Ureter (tissue), 1 donor: Measurements from ENCODE around the gene ALOX12. TPM values are rescaled to one million over a fixed set of nuclear protein-coding genes. Genes with fewer than 3 reads are reported as not detected.
"Not testable (repeated sequence)": the region's sequence is repeated elsewhere in the genome, so short reads cannot be mapped to it uniquely, and the experiment has no call there.

Experiments
- DNase-seq: peaks from one replicate; pipeline ENCODE4 v3.0.0-alpha.2; 2020; ENCODE audit warnings: low spot score
- total RNA-seq: library from RNA; stranded (reverse); gene quantifications from one replicate; pipeline ENCODE4 v1.2.4, GENCODE V29; 2023
- donor health status: DM: yes; HTN: yes; CAD: no.

ALOX12 gene, protein sequence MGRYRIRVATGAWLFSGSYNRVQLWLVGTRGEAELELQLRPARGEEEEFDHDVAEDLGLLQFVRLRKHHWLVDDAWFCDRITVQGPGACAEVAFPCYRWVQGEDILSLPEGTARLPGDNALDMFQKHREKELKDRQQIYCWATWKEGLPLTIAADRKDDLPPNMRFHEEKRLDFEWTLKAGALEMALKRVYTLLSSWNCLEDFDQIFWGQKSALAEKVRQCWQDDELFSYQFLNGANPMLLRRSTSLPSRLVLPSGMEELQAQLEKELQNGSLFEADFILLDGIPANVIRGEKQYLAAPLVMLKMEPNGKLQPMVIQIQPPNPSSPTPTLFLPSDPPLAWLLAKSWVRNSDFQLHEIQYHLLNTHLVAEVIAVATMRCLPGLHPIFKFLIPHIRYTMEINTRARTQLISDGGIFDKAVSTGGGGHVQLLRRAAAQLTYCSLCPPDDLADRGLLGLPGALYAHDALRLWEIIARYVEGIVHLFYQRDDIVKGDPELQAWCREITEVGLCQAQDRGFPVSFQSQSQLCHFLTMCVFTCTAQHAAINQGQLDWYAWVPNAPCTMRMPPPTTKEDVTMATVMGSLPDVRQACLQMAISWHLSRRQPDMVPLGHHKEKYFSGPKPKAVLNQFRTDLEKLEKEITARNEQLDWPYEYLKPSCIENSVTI
- total RNA-seq = 1.9 TPM

DNA sequence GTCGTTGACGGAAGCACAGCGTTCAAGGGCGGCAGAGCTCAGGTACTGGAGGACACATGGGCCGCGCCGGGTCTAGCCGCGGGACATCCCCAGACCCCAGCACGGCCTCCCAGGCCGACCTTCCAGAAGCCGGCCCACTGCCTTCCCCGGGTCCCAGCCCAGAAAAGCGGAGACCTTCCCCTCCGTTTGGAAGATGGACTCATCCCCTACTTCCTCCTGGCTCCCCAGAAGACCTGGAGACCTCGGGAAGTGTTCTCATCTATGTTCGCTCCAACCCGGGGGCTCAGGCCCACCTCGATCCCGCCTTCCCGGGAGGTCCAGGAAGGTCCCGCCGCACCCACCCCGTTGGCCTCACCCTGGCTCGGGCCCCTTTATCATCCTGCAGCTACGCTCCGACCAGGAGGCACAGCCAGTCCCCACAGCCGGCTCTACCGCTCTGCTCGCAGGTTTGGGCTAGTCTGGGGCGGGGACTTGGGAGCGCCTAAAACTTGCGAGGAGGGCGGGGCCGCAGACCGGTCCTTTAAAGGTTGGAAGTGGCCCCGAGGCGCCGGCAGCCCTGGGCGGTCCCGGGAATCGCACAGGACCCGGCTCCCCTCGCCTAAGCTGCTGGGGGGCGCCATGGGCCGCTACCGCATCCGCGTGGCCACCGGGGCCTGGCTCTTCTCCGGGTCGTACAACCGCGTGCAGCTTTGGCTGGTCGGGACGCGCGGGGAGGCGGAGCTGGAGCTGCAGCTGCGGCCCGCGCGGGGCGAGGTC, at the start of gene ALOX12:
ALOX12 (plus strand) TSS at position 550 of the 756 bp plus-strand sequence; CDS start at position 619, 69 bp downstream.
- peak; percentile 80 for DNase-seq

DNA sequence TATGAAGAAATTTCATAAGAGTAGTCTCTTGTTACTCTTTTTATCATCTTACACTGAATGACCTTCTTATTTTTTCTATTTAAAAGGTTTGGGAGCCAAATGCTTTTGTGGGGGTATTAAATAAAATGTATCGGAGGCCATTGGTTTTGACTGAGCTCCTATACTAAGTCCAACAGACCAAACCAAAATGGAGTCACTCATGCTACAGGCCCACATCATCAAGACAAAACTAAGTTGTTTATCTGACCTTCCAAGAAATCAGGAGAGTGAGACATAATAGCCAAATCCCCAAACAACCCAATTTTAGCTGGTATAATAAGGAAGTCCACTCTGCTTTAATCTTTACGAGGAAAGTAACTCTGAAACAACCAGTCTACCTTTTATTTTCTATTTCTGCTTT, 48.1 kb upstream of the ALOX12 start:
- no peak for DNase-seq

DNA sequence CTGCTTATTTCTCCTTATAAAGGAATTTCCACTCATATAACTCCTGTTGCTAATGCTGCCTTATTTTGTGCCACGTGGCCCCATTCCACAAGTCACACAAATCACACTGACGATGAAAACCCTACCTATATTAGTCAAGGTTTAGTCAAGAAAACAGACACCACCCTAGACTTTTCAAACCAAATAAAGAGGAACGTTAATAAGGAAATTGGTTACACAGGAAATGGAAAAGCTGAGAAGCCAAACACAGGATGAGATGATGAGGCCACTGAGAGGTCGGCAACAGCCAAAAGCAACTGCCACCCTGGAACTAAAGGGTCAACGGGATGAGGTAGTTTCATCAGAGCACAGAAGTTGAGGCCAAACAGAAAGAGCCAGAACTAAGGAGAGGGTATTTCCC, 47.3 kb upstream of the ALOX12 start:
- no peak for DNase-seq

DNA sequence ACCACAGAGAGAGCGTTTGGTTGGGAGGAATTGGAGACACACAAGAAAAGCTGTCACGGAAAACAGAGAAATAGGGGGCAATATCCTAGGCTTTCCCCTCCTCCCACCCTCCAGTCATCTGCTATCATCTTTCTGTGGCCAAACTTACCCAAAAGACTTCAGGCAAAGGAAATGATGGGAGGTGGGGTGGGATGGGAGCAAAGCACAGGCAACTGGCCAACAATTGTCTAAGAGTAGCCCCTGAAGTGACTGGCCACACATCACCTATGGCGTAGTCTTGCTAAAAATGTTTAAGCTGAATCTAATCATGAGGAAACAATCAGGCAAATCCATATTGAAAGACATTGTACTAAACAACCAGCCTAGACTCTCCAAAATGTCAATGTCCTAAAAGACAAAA, 46.9 kb upstream of the ALOX12 start:
- DNase-seq = no peak

DNA sequence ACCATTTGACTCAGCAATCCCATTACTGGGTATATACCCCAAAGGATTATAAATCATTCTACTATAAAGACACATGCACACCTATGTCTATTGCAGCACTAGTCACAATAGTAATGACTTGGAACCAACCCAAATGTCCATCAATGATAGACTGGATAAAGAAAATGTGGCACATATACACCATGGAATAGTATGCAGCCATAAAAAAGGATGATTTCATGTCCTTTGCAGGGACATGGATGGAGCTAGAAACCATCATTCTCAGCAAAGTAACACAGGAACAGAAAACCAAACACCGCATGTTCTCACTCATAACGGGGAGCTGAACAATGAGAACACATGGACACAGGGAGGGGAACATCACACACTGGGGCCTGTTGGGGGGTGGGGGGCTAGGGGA, 44.9 kb upstream of the ALOX12 start:
- not testable (repeated sequence) for DNase-seq

DNA sequence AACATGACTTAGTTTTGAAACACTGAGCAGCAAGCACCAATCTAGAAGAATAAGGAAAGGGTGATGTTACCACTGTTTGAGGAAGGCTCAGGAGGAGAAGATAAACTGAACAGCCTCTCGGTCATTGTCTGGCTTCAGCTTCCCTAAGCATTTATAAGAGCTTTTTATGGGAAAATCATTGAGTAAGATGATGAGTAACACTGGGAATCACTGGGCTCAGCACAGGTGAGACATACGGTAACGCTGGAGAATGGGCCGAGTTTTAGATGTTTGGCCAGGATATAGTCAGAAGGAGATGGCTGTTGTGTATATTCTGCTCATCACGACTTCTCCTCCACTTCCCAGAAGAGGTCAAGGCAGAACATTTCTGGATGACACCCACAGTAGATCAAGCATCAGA, 42.2 kb upstream of the ALOX12 start:
- DNase-seq = no peak

DNA sequence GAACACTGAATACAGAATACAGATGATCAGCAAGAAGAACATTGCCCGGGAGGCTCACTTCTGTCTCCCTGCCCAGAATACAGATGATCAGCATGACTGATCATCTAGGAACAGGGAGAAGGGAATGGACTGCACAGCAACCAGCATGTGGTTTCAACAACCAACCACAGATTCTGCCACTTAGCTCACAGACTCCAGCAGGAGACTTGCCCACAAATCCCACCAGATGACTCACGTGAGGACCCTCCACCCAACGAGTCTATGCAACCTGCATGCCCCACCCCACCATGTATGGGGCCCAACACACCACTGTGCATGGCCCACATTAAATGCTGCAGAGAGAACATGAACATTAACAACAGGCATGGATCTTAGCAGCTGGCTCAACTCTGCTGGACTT, 36.1 kb upstream of the ALOX12 start:
- DNase-seq = no peak

DNA sequence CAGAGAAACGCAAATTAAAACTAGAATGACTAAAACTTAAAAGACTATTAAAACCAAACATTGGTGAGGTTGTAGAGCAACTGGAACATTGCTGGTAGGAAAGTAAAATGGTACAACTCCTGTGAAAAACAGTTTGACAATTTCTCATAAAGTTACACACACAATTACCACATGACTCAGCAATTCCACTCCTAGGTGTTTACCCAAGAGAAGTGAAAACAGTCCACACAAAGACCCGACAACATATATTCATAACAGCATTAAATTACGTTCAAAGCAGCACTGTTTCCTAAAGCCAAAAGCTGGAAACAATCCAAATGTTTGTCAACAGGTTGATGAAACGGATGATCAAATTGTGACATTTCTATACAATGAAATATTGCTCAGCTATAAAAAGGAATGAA, 26.5 kb upstream of the ALOX12 start:
- no peak for DNase-seq

DNA sequence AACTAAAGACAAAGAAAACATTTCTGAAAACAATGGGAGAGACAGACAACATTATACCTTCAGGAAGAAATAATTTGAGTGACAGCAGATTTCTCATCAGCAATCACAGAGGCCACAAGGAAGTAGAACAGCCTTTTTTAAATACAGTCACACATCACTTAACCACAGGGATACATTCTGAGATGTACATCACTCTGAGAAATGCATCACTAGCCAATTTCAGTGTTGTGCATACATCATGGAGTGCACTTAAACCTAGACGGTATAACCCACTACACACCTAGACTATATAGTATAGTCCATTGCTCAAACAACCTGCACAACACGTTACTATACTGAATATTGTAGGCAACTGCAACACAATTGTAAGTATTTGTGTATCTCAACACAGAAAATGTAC, 24.9 kb upstream of the ALOX12 start:
- DNase-seq = no peak

DNA sequence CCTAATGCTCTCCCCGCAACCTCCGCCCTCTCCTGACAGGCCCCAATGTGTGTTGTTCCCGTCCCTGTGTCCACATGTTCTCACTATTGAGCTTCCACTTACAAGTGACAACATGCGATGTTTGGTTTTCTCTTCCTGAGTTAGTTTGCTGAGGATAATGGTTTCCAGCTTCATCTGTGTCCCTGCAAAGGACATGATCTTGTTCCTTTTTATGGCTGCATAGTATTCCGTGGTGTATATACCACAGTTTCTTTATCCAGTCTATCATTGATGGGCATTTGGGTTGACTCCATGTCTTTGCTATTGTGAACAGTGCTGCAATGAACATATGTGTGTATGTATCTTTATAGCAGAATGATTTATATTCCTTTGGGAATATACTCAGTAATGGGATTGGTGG, 16.4 kb upstream of the ALOX12 start:
- DNase-seq = not testable (repeated sequence)

DNA sequence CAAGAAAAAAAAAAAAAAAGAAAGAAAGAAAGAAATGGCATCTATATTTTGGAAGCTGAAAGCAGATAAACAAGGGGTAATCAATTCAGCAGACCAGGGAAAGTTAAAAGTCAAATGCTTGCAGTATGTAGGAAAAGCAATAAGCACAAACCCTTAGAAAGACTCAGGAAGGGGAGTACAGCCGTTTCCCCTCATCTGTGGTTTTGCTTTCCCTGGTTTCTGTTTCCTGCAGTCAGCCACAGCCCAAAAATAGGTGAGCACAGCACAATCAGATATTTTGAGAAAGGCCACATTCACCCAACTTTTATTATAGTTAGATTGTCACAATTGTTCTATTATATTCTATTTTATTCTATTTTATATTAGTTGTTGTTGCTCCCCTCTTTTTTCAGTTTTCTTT, 14.4 kb upstream of the ALOX12 start:
- no peak for DNase-seq

DNA sequence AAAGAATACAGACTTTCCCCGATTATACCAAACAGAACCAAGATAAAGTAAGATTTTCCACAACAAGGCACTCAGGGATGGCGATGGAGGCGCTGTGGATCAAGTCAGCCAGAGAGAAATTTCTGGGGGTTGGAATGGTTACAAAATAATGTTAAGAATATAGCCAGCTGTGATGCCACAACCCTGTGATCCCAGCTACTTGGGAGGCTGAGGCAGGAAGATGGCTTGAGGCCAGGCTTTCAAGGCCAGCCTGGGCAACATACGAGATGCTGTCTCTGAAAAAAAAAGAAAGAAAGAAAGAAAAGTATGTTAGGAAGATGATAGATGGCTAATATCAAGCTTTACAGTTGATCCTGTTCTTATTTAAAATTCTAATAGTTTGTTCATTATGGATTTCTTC, 10.6 kb upstream of the ALOX12 start:
- DNase-seq = no peak

DNA sequence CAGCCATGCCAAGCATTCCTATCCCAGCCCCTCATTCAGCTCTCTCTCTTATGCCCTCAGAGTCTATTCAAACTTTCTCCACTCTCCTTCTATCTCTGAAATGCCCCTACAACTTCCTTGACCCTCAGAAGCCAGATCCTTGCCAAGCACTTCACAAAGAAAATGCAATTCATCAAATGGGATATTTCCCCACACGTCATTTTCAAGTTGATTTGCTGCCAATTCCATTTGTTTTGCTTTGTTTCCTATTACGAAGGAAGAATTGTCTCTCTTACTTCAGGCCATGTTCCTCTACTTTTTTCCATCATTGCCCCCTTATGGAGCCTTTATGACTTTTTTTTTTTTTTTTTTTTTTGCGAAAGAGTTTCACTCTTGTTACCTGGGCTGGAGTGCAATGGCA, 9.2 kb upstream of the ALOX12 start:
- DNase-seq = no peak

DNA sequence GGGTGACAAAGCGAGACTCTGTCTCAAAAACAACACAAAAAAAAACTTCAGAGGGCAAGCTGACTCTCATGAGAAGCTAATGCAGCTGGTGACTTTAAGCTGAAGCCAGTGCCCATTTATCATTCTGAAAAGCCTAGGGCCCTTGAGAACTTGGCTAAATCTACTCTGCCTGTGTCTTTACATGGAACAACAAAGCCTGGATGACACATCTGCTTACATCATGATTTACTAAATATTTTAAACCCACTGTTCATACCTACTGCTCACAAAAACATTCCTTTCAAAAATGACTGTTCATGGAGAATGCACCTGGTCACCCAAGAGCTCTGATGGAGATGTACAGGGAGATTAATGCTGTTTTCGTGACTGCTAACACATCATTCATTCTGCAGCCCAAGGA, 6.1 kb upstream of the ALOX12 start:
- no peak for DNase-seq

DNA sequence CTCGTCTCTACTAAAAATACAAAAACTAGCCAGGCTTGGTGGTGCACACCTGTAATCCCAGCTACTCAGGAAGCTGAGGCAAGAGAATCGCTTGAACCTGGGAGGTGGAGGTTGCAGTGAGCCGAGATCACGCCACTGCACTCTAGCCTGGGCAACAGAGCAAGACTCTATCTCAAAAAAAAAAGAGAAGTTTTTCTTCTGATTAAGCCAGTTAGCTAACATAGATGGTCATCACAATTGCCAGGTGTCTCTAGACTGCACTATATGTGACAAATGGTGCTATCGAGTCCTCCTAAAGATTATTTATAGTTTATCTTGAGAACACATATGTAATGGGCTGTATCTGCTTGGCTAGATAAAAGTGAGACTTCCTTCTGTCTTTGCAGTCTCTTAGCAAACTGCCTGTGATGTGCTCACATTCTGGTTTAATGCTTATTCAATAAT, 2.2 kb upstream of the ALOX12 start:
- DNase-seq = not testable (repeated sequence)

DNA sequence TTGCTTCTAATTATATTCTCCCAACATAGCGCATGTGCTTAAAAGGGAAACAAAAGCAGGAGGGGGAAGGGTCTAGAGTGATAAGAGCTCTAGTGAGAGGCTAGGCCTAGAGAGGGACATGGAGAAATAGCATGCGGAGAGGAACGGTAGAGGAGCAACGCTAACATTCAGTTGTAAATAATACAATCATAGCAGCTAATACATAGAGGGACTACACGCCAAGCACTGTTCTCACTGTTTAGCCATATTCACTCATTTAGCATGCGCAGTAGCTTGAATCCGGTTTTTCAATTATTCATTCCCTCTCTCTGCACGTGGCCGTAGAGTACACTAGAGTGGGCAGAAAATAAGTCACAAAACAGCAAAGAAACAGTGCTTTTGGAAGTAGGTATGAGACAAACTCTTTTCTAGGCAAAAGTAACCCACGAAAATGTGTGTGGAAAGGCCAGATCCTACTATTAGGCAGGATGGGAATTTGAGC, 1.7 kb upstream of the ALOX12 start:
- DNase-seq = no peak

DNA sequence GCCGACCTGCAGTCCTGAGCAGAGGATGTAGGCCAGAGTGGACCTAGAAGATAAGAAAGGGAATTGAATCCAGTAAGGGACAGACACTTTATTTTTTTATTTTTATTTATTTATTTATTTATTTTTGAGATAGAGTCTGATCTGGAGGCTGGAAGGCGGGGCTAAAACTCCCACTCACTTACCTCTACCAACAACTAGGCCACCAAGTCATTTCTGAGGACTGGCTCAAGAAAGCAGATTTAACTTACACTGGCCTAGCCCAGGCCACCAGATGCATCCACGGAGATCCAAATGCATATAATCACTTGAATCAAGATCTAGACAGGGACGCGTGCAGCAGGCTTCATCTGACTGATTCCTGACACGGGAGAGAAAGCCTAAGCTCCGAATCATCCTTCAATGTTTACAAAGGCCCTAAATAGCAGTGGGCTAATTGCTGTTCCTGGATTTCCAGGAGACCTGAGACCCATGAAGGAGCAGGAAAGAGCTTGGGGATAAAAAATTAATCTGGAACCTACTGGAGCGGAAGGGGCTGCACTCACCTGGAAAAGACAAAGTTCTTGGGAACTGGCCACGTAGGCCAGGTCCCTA, 1.1 kb upstream of the ALOX12 start:
- no peak for DNase-seq

DNA sequence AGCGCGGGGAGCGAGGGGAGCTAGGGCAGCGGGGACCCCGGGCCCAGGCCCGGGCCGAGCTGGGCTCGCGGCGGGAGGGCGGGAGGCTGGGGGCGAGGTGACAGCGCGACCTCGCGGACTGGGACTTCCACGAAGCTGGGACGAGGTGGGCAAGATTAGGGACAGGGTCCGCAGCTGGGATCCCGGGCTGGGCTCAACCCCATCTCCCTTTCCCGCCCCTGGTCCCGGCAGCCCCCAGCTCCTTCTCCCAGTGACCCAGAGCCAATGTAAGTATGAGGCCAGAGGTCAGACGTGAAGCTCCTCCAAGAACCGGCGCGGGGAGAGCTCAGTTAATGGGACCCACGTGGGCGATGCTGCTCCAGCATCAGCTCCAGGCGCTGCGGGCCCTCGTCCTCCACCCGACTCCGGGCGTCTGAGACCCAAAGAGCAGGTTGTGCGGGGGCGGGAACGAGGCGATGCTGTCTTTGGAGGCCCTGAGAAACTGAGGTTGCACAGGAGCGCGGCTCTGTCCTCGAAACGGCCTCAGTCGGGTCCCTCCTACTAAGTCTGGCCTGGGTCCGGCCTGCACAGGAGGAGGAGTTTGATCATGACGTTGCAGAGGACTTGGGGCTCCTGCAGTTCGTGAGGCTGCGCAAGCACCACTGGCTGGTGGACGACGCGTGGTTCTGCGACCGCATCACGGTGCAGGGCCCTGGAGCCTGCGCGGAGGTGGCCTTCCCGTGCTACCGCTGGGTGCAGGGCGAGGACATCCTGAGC, 585 bp downstream of the ALOX12 start:
- DNase-seq = no peak

DNA sequence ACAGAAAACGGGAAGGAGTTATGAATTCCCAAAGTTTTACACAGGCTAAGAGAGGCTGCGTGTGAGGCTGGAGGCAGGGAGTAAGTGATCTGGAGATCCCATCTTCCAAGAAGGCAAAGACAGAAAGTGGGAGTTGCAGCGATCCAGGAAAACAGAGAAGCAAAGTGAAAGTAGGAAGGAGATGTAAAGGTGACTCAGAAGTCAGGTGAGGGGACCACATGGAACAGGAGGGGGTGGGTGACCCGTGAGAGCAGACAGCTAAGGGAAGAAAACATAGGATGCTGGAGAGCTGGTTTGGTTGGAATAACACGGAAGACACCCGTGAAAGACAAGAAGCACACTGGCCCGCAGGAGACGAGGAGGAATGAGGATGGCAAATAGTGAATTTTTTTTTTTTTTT, 1.3 kb downstream of the ALOX12 start:
- DNase-seq = no peak

DNA sequence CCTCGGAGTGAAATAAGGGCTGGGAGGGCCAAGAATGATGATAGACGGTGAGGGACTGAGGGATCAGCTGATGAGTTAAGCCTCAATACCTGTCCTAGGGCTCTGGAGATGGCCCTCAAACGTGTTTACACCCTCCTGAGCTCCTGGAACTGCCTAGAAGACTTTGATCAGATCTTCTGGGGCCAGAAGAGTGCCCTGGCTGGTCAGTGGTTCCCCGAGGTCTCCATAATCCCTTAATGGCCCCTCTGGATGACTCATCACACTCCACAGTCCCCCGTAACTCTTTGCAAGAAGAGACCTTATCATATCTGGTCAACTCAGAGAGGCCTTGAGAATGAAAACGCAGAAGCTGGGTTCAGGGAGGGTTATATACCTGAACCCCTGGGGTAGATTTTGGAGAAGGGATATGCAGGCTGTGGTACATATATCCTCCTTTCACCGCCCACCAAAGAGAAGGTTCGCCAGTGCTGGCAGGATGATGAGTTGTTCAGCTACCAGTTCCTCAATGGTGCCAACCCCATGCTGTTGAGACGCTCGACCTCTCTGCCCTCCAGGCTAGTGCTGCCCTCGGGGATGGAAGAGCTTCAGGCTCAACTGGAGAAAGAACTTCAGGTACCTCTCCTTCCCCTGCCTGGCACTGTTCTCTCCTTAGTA, 3.1 kb downstream of the ALOX12 start:
- DNase-seq = no peak
